Uterus (tissue), 2 donors: ENCODE results near the gene GPR87.

Experiments used
- POLR2A ChIP-seq, 2 donors: fragments of 450-650 bp; IDR thresholded peaks; one replicate each; pipeline ENCODE4 v1.6.1; 2016; ENCODE audit warnings: antibody characterized with exemption in 2 of 2, mild to moderate bottlenecking in 1 of 2, moderate library complexity in 1 of 2
- TF ChIP-seq, protein P1 (sequence below), 4 experiments: fragments of 200-600 bp in 2 of 4; fragments of 450-650 bp in 2 of 4; sonication (generic) in 2 of 4; IDR thresholded peaks; one replicate each; pipeline ENCODE4 v1.5.1; 2016 to 2019; ENCODE audit warnings: antibody characterized with exemption in 4 of 4, mild to moderate bottlenecking in 2 of 4, moderate library complexity in 1 of 4

DNA sequence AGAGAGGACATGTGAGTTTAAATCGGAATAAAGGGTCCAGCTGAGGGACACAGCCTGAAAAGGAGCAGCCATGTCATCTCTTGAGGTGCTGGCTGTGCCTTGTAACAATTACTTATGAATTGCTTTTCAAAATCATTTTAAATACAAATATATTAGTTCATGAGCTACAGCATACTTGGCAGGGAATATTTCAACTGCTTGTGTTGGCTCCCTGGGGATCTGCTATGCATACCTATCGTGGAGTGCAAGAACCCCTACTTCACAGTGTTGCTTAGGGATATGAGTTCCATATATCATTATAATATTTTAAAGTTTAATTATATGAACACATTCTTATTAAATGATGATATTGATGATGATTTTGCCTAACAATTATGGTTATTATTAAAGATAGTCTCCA is 19.2 kb downstream of the GPR87 start:
- TF ChIP-seq, protein P1, sequence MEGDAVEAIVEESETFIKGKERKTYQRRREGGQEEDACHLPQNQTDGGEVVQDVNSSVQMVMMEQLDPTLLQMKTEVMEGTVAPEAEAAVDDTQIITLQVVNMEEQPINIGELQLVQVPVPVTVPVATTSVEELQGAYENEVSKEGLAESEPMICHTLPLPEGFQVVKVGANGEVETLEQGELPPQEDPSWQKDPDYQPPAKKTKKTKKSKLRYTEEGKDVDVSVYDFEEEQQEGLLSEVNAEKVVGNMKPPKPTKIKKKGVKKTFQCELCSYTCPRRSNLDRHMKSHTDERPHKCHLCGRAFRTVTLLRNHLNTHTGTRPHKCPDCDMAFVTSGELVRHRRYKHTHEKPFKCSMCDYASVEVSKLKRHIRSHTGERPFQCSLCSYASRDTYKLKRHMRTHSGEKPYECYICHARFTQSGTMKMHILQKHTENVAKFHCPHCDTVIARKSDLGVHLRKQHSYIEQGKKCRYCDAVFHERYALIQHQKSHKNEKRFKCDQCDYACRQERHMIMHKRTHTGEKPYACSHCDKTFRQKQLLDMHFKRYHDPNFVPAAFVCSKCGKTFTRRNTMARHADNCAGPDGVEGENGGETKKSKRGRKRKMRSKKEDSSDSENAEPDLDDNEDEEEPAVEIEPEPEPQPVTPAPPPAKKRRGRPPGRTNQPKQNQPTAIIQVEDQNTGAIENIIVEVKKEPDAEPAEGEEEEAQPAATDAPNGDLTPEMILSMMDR (IDR thresholded peaks at IDR 0.05) = no peak
- no peak for TF ChIP-seq POLR2A (IDR thresholded peaks at IDR 0.05)
